Astrocyte (in vitro differentiated cells and primary cell): Measurements from ENCODE around the gene TLR9.

Source experiments
- EZH2 ChIP-seq: IDR thresholded peaks from 2 replicates; pipeline ENCODE4 v1.6.1; 2012; ENCODE audit warnings: mild to moderate bottlenecking, low read length, inconsistent platforms; ENCODE audit not compliant: insufficient read depth
- TF ChIP-seq, protein P1 (sequence below): IDR thresholded peaks from 2 replicates; pipeline ENCODE4 v1.5.1; 2011; ENCODE audit warnings: low read depth, mild to moderate bottlenecking, inconsistent platforms, low read length, moderate library complexity; ENCODE audit not compliant: insufficient read depth

DNA sequence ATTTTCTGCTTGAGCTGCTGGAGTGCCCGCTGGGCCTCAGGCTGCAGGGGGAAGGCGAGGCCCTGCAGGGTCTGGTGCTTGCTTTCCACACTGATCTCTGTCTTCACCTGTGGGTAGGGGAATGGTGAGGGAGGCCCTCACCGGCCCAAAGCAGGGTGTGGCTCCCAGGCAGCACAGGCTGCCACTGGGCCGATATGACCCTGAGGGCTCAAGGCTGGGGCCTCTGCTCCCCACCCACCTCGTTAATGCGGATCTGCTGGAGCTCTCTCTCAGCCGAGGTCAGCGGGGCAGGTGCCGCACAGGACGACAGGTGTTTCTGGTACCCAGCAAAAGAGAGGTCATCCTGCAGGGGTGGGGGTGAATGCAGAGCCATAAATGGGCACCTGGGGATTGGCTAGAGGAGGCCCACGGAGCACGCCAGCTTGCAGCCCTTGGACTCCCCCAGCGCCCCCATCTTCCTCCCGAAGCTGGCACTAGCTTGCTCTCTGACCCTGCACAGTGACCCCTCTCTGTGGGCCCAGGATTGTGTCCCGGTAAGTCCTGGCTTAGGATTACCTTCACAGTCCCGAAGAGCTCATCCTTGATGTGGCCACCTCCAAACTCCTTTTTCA is 5.5 kb upstream of the TLR9 start:
- TF ChIP-seq, protein P1, sequence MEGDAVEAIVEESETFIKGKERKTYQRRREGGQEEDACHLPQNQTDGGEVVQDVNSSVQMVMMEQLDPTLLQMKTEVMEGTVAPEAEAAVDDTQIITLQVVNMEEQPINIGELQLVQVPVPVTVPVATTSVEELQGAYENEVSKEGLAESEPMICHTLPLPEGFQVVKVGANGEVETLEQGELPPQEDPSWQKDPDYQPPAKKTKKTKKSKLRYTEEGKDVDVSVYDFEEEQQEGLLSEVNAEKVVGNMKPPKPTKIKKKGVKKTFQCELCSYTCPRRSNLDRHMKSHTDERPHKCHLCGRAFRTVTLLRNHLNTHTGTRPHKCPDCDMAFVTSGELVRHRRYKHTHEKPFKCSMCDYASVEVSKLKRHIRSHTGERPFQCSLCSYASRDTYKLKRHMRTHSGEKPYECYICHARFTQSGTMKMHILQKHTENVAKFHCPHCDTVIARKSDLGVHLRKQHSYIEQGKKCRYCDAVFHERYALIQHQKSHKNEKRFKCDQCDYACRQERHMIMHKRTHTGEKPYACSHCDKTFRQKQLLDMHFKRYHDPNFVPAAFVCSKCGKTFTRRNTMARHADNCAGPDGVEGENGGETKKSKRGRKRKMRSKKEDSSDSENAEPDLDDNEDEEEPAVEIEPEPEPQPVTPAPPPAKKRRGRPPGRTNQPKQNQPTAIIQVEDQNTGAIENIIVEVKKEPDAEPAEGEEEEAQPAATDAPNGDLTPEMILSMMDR = no peak
- TF ChIP-seq EZH2 = no peak
